Retinal pigment epithelial cell (primary cell): ENCODE data around the gene TET2.

Experiments used
- DNase-seq: peaks from one replicate; pipeline ENCODE4 v3.0.0-alpha.2; 2010; ENCODE audit warnings: low read depth
- H3K4me3 ChIP-seq: 2 replicates; pipeline ENCODE4 v1.5.1; 2011; ENCODE audit warnings: mild to moderate bottlenecking, low read length, control low read depth, moderate library complexity
- TF ChIP-seq, protein P1 (sequence below): conservative IDR thresholded peaks from 2 replicates; pipeline ENCODE4 v1.5.1; 2011; ENCODE audit warnings: low read depth, low read length, control low read depth, inconsistent platforms

Gene TET2

DNA sequence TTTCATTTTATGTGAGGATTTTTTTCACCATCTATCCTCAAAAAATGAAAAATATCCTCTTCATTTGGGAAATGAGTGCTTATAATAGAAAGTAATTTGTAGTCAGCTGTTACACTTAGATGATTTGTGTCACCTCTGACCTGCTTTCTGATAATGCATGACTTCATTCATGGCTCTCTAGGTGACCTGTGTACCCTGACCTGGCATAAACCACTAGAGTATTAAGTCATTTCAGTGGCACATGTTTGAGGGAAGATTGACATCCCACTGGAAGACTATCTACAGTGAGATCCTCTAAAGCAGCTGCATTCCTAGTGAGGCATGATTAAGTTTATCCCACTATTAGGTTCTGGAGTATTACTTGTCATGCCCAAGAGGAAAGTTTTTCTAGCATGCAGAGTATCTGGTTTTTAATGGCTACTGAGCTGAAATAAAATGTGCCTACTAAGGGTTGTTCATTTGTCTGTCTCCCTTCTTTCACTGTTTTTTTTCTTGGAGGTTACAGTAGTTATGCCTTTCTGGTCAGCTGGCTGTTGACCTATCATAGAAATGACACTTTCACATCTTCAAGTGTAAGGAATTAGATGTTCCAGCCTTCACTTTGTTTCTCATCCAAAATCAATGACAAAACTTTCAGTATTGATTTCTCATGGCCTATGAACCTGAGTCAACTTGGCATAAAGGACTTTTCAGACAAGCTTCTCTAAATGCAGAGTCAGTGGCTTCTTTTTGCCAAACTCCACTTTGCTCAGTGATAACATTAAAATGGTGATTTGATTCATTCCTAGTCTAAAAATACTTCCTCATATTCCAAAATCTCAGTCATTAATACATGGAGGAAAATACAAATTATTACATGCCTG, 33.1 kb downstream of the TET2 start:
- DNase-seq = no peak
- TF ChIP-seq, protein P1, sequence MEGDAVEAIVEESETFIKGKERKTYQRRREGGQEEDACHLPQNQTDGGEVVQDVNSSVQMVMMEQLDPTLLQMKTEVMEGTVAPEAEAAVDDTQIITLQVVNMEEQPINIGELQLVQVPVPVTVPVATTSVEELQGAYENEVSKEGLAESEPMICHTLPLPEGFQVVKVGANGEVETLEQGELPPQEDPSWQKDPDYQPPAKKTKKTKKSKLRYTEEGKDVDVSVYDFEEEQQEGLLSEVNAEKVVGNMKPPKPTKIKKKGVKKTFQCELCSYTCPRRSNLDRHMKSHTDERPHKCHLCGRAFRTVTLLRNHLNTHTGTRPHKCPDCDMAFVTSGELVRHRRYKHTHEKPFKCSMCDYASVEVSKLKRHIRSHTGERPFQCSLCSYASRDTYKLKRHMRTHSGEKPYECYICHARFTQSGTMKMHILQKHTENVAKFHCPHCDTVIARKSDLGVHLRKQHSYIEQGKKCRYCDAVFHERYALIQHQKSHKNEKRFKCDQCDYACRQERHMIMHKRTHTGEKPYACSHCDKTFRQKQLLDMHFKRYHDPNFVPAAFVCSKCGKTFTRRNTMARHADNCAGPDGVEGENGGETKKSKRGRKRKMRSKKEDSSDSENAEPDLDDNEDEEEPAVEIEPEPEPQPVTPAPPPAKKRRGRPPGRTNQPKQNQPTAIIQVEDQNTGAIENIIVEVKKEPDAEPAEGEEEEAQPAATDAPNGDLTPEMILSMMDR = no peak

DNA sequence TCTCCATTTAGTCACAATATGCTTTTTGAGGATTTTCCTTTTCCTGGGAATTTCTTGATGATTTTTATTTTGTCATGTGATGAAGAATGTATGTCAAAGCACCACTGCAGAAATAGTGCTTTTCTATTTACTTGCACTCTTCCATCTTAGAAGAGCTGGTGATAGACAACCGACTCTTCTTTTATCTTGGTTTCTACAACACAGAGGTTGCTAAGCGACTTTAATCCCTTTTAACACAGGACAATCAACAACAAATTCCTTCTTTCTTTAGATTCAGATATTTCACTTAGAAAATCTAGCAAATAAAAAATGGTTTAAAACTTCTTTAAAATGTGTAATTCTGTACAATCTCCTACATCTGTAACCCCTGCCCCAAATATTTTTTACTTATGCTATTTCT, 34.6 kb downstream of the TET2 start:
- TF ChIP-seq, protein P1 = no peak
- DNase-seq = peak; percentile 35

More for the DNA sequence above, 33.1 kb downstream of the TET2 start:
- no peak overlapping the region for H3K4me3 ChIP-seq

DNA sequence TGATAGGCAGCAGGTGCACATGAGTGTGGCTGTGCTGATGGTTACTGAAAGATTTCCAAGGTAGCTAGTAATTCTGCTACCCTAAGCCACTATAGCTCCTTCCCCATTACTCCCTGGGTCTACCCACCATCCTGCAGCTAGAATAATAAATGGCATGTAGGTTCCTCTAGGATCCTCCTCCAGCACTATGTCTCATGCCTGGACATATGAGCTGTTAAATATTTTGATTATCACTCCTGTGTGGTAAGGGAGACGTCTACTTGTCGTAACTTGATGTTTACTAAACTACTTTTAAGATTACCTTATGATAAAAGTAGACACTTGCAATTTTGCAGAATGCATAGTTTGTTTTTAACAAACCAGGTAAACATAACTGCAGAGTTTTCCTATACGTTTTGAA, 35.5 kb downstream of the TET2 start:
- no peak overlapping the region for H3K4me3 ChIP-seq
- TF ChIP-seq, protein P1 = no peak
- DNase-seq = no peak

More for the DNA sequence above, 34.6 kb downstream of the TET2 start:
- H3K4me3 ChIP-seq = no peak overlapping the region

DNA sequence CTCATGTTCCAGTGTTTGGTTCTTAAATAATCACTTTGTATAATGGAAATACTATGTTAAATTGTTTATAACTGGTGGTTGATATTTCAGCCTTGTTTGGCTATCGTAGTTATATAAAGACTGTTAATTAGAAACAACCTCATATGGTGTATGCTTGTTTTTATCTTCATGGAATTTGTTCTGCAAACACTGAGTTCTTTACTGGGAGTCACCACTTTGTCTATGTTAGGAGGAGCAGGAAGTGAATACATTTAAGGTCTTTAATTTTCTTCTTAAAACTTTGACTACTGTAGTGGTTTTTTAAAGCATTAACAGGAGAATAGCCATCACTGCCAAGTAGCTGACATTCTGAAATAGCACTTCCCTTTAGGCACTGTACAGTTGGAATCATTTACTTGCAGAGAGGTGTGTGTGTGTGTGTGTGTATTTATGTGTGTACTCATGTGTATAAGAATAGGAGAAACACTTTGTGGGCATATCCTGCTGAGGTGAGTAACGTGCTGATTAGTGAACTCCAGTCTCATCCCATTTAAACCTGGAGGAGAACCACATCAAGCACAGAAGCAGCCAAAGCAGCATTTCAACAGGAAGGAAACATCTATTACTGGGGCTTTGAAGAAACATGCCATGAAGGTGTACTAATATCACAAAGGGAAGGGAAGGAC, 37.8 kb downstream of the TET2 start:
- no peak for DNase-seq
- TF ChIP-seq, protein P1 = no peak
- no peak overlapping the region for H3K4me3 ChIP-seq

DNA sequence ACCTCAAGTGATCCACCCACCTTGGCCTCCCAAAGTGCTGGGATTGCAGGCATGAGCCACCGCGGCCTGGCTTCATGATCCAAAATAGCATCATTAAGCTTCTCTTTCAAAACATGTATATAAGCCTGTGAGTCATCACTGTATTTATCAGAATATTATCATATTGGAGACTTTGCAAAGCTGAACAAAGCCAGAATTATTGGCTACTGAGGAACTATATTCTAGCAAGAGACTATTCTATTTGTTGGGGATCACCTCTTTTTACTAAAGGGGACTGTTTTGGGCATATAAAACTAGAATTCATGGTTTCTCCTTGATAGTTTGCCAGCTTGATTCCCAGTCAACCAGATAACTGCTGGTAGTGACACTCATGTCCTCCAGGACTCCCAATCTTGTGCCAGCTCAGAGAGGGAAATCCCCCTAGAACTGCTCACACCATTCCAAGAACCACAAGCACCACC, 40.1 kb downstream of the TET2 start:
- TF ChIP-seq, protein P1 = no peak
- DNase-seq = peak; percentile 51
- H3K4me3 ChIP-seq = no peak overlapping the region

DNA sequence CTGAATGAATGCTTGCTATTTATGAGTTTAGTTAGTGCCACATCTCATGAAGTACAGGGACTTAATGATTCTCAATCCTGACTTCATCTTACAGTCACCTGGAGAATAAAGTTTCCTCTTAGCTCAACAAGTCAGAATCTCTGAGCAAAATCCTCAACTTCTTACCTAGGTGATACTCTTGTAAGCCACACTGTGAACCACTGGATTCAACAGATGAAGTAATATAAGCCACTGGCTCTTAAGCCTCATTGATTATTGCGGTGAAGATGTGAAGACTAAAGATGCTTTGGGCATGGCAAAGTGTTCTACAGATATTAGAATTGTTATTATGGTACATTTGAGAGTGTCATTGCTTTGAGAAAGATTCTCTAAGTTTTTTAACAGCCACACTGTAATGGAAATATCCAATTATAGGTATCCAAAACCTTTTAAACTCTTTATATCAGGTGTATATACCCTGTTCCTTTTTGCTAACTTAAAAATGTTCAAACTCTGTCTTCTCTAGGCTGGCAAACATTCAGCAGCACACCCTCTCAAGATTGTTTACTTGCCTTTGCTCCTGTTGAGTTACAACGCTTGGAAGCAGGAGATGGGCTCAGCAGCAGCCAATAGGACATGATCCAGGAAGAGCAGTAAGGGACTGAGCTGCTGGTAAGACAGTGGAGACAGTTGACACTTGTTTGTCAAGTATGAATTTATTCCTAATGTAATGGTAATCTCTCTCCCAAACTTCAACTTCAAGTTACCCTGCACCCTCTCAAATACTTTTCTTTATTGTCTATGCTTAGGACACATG, 43.4 kb downstream of the TET2 start:
- TF ChIP-seq, protein P1 = no peak
- no peak overlapping the region for H3K4me3 ChIP-seq
- DNase-seq = no peak
